HCT116 (cell line): Measurements from ENCODE around the gene BMP7. TPM values are rescaled to one million over a fixed set of nuclear protein-coding genes. Genes with fewer than 3 reads are reported as not detected.

ENCODE experiments used
- ATAC-seq: fragments of 200-7000 bp; cut with Tn5 transposase; 2 replicates; pipeline ENCODE4 v1.9.1; 2020; ENCODE audit warnings: mild to moderate bottlenecking, moderate library complexity
- BruUV-seq: library from RNA; stranded (reverse); fragments of 400-500 nt; replicated peaks from 2 replicates; lab custom pipeline; 2021; lab: Mats Ljungman, UMichigan
- CTCF ChIA-PET: fragments of 300-600 bp; sonication (Branson Sonifier 250); formaldehyde crosslinking; loops from one replicate; lab custom pipeline; 2021; ENCODE audit warnings: antibody characterized with exemption; lab: Charles Lee
- POLR2A ChIA-PET: fragments of 300-600, 350-600 bp; sonication (Branson Sonifier 250); formaldehyde crosslinking; loops from one replicate; lab custom pipeline; 2021; ENCODE audit warnings: antibody characterized with exemption; lab: Charles Lee
- RAD21 ChIA-PET, 2 experiments: fragments of 300-600 bp; sonication (Branson Sonifier 250); formaldehyde crosslinking; loops; one replicate each; lab custom pipeline; 2023; ENCODE audit warnings: low total read pairs in 2 of 2; ENCODE audit not compliant: uncharacterized antibody in 2 of 2, unreplicated experiment in 2 of 2, low non-redundant PET in 1 of 2; lab: Charles Lee
- DNase-seq: peaks from one replicate; pipeline ENCODE4 v3.0.0-alpha.2; 2010; ENCODE audit warnings: low read depth, low spot score
- H2AFZ ChIP-seq: fragments of 200-600 bp; shearing (Covaris generic), sonication (generic); 2 replicates; pipeline ENCODE4 v1.6.1; 2017; ENCODE audit warnings: low read depth, mixed run types, mixed read lengths, antibody characterized with exemption, low read length; ENCODE audit not compliant: poor library complexity, severe bottlenecking
- H3K27ac ChIP-seq: 2 replicates; pipeline ENCODE4 v1.5.1; 2012; ENCODE audit warnings: low read depth, low read length
- H3K27me3 ChIP-seq: fragments of 200-600 bp; sonication (generic); 2 replicates; pipeline ENCODE4 v1.6.1; 2016; ENCODE audit warnings: mixed run types, low read length, mixed read lengths; ENCODE audit not compliant: insufficient read depth
- H3K36me3 ChIP-seq, 2 experiments: fragments of 200-500 bp in 1 of 2; fragments of 200-600 bp in 1 of 2; sonication (Bioruptor generic) in 1 of 2; sonication (generic) in 1 of 2; 2 replicates each; pipeline versions ENCODE4 v1.5.1 to v1.6.1; 2014 to 2016; ENCODE audit warnings: low read length in 2 of 2, inconsistent platforms in 1 of 2, mixed read lengths in 1 of 2, mixed run types in 1 of 2; ENCODE audit not compliant: insufficient read depth in 2 of 2, control insufficient read depth in 1 of 2
- H3K4me1 ChIP-seq, 2 experiments: fragments of 200-600 bp in 1 of 2; sonication (generic) in 1 of 2; 2 replicates each; pipeline versions ENCODE4 v1.5.1 to v1.6.1; 2012 to 2017; ENCODE audit warnings: low read length in 2 of 2, inconsistent platforms in 1 of 2, mild to moderate bottlenecking in 1 of 2, mixed read lengths in 1 of 2, mixed run types in 1 of 2, moderate library complexity in 1 of 2; ENCODE audit not compliant: insufficient read depth in 2 of 2, control insufficient read depth in 1 of 2
- H3K4me2 ChIP-seq: fragments of 200-600 bp; sonication (generic); 2 replicates; pipeline ENCODE4 v1.6.1; 2017; ENCODE audit warnings: mixed run types, low read length, mixed read lengths
- H3K4me3 ChIP-seq, 2 experiments: fragments of 200-600 bp in 1 of 2; sonication (generic) in 1 of 2; replicated peaks in 1 of 2; 2 replicates each; pipeline ENCODE4 v1.5.1; 2011 to 2016; ENCODE audit warnings: low read length in 2 of 2, control low read depth in 1 of 2, low read depth in 1 of 2, mild to moderate bottlenecking in 1 of 2, mixed read lengths in 1 of 2, mixed run types in 1 of 2
- H3K79me2 ChIP-seq: fragments of 200-600 bp; sonication (generic); 2 replicates; pipeline ENCODE4 v1.6.1; 2017; ENCODE audit warnings: mild to moderate bottlenecking, mixed run types, low read length, moderate library complexity, mixed read lengths; ENCODE audit not compliant: insufficient read depth
- H3K9ac ChIP-seq: fragments of 200-600 bp; sonication (generic); 2 replicates; pipeline ENCODE4 v1.6.1; 2016; ENCODE audit warnings: low read length, mixed read lengths
- H3K9me2 ChIP-seq: fragments of 200-600 bp; sonication (generic), shearing (Covaris generic); 2 replicates; pipeline ENCODE4 v1.6.1; 2017; ENCODE audit warnings: mixed run types, mild to moderate bottlenecking, moderate library complexity; ENCODE audit not compliant: insufficient read depth
- H3K9me3 ChIP-seq, 2 experiments: fragments of 200-500 bp in 1 of 2; fragments of 200-600 bp in 1 of 2; sonication (Bioruptor generic) in 1 of 2; sonication (generic) in 1 of 2; 2 replicates each; pipeline ENCODE4 v1.6.1; 2014 to 2017; ENCODE audit warnings: low read length in 2 of 2, mixed read lengths in 2 of 2, inconsistent platforms in 1 of 2, low read depth in 1 of 2, mild to moderate bottlenecking in 1 of 2, mixed run types in 1 of 2, moderate library complexity in 1 of 2; ENCODE audit not compliant: control insufficient read depth in 1 of 2, insufficient read depth in 1 of 2
- H4K20me1 ChIP-seq: fragments of 200-600 bp; sonication (generic), shearing (Covaris generic); 2 replicates; pipeline ENCODE4 v1.6.1; 2017; ENCODE audit warnings: mixed run types, mild to moderate bottlenecking, moderate library complexity; ENCODE audit not compliant: insufficient read depth
- ATF3 ChIP-seq: IDR thresholded peaks from 2 replicates; pipeline ENCODE4 v1.6.1; 2012
- CBX3 ChIP-seq: IDR thresholded peaks from 2 replicates; pipeline ENCODE4 v1.6.1; 2012; ENCODE audit warnings: low read depth
- CTCF ChIP-seq, 3 experiments: fragments of 200-600 bp in 1 of 3; sonication (generic) in 1 of 3; IDR thresholded peaks in 2 of 3; conservative IDR thresholded peaks in 1 of 3; 2 replicates each; pipeline ENCODE4 v1.5.1; 2012 to 2017; ENCODE audit warnings: low read depth in 2 of 3, low read length in 2 of 3, antibody characterized with exemption in 1 of 3, borderline replicate concordance in 1 of 3, control low read depth in 1 of 3, mild to moderate bottlenecking in 1 of 3, mixed read lengths in 1 of 3, mixed run types in 1 of 3, moderate library complexity in 1 of 3; ENCODE audit not compliant: insufficient read depth in 1 of 3
- EZH2 ChIP-seq: fragments of 200-600 bp; sonication (generic); IDR thresholded peaks from 2 replicates; pipeline ENCODE4 v1.6.1; 2017; ENCODE audit warnings: antibody characterized with exemption, mixed run types
- EZH2phosphoT487 ChIP-seq: fragments of 200-600 bp; IDR thresholded peaks from 2 replicates; pipeline ENCODE4 v1.6.1; 2018; ENCODE audit warnings: antibody characterized with exemption, borderline replicate concordance
- POLR2A ChIP-seq: IDR thresholded peaks from 2 replicates; pipeline ENCODE4 v1.7.0; 2011; ENCODE audit warnings: borderline replicate concordance; ENCODE audit not compliant: insufficient read depth, insufficient read length; ENCODE audit errors: extremely low read depth
- POLR2AphosphoS5 ChIP-seq: IDR thresholded peaks from 2 replicates; pipeline ENCODE4 v1.6.1; 2011; ENCODE audit warnings: mild to moderate bottlenecking, low read depth, low read length, moderate library complexity
- RAD21 ChIP-seq: IDR thresholded peaks from 2 replicates; pipeline ENCODE4 v1.6.1; 2012; ENCODE audit warnings: low read depth, mild to moderate bottlenecking
- SIN3A ChIP-seq: IDR thresholded peaks from 2 replicates; pipeline ENCODE4 v1.6.1; 2012; ENCODE audit warnings: low read depth
- SP1 ChIP-seq: IDR thresholded peaks from 2 replicates; pipeline ENCODE4 v1.6.1; 2012; ENCODE audit warnings: low read depth
- SRF ChIP-seq: IDR thresholded peaks from 2 replicates; pipeline ENCODE4 v1.6.1; 2012; ENCODE audit warnings: low read depth
- YY1 ChIP-seq: IDR thresholded peaks from 2 replicates; pipeline ENCODE4 v1.6.1; 2011; ENCODE audit warnings: low read length, low read depth, moderate library complexity, mild to moderate bottlenecking; ENCODE audit not compliant: insufficient replicate concordance; ENCODE audit errors: extremely low read depth
- intact Hi-C: fragments of 100-400 bp; cut with micrococcal nuclease; formaldehyde crosslinking; loops from 2 replicates; pipeline ENCODE4 v1.10.0; 2022
- total RNA-seq: library from RNA; stranded (reverse); gene quantifications from one replicate; pipeline ENCODE4 v1.2.1, GENCODE V29; 2021; ENCODE audit not compliant: unreplicated experiment
- TF ChIP-seq, protein P1 (sequence below): IDR thresholded peaks from 2 replicates; pipeline ENCODE4 v1.6.1; 2012

The BMP7 gene
- total RNA-seq, 1 experiment from 2014 or later = 7.0 TPM

GRCh38 chr20:57160985-57161384, 105.5 kb downstream of the BMP7 start (continued):
- no peak for TF ChIP-seq EZH2phosphoT487
- no peak for TF ChIP-seq CTCF (IDR thresholded peaks at IDR 0.05 in 2 of 3, conservative IDR thresholded peaks at IDR 0.05 in 1 of 3; ENCODE audit: borderline replicate concordance in 1 of 3, insufficient read depth in 1 of 3, low read depth in 2 of 3, low read length in 2 of 3)
- TF ChIP-seq, protein P1, sequence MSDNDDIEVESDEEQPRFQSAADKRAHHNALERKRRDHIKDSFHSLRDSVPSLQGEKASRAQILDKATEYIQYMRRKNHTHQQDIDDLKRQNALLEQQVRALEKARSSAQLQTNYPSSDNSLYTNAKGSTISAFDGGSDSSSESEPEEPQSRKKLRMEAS = no peak
- no peak for TF ChIP-seq RAD21
- no peak for TF ChIP-seq SRF
- no peak for TF ChIP-seq SIN3A
- TF ChIP-seq POLR2A = no peak
- TF ChIP-seq EZH2 = no peak
- TF ChIP-seq SP1 = no peak
- TF ChIP-seq, all 23 proteins: peak for 0

GRCh38 chr20:57159945-57160610, 106.4 kb downstream of the BMP7 start:
- CTCF ChIA-PET = no interaction called here
- no peak overlapping the region for H3K9ac ChIP-seq
- no peak overlapping the region for H3K4me3 ChIP-seq
- no TSS peak for BruUV-seq
- TF ChIP-seq SIN3A = no peak
- no peak for TF ChIP-seq CBX3
- no peak for TF ChIP-seq POLR2AphosphoS5
- TF ChIP-seq ATF3 = no peak
- TF ChIP-seq RAD21 = no peak
- TF ChIP-seq YY1 = no peak
- TF ChIP-seq, all 23 proteins: peak for 0
- Histone ChIP-seq H3K9me2 (no peaks in the 10 kb centered on the region), H3K4me1 (no peaks in the 10 kb centered on the region), H3K79me2 (no peaks in the 10 kb centered on the region), H3K36me3 (no peaks in the 10 kb centered on the region), H3K27ac (no peak overlapping the region), H4K20me1 (no peaks in the 10 kb centered on the region), H3K9me3 (no peaks in the 10 kb centered on the region), H2AFZ (no peak overlapping the region), H3K4me2 (no peak overlapping the region), H3K27me3 (no peaks in the 10 kb centered on the region; the same call in 1 of the 2 replicates)
- intact Hi-C loops = no loop called here
- ATAC-seq (no peak), DNase-seq (no peak)
- POLR2A ChIA-PET = no interaction called here
- RAD21 ChIA-PET = no interaction called here
